Smooth muscle cell (in vitro differentiated cells): ENCODE data around the gene SELENOM. TPM values are rescaled to one million over a fixed set of nuclear protein-coding genes. Genes with fewer than 3 reads are reported as not detected.
"Not testable (repeated sequence)": the region's sequence is repeated elsewhere in the genome, so short reads cannot be mapped to it uniquely, and the experiment has no call there.

Source experiments
- DNase-seq: peaks from one replicate; lab custom pipeline; 2025; ENCODE audit not compliant: unreplicated experiment; lab: John Stamatoyannopoulos, UW
- H2AFZ ChIP-seq: fragments of 200-600 bp; sonication (generic); 2 replicates; pipeline ENCODE4 v1.6.0; 2016; ENCODE audit warnings: antibody characterized with exemption, low read depth, mild to moderate bottlenecking
- H3F3A ChIP-seq: fragments of 200-600 bp; sonication (generic); 2 replicates; pipeline ENCODE4 v1.6.0; 2017; ENCODE audit warnings: antibody characterized with exemption, low read depth
- H3K27ac ChIP-seq: fragments of 200-600 bp; sonication (generic); 2 replicates; pipeline ENCODE4 v1.5.1; 2016; ENCODE audit warnings: low read depth, mild to moderate bottlenecking
- H3K27me3 ChIP-seq: fragments of 200-600 bp; sonication (generic); 2 replicates; pipeline ENCODE4 v1.6.1; 2016; ENCODE audit warnings: low read depth, mild to moderate bottlenecking
- H3K36me3 ChIP-seq: fragments of 200-600 bp; sonication (generic); 2 replicates; pipeline ENCODE4 v1.5.1; 2016; ENCODE audit warnings: low read depth
- H3K4me1 ChIP-seq: fragments of 200-600 bp; sonication (generic); 2 replicates; pipeline ENCODE4 v1.5.1; 2016; ENCODE audit warnings: low read depth
- H3K4me2 ChIP-seq: fragments of 200-600 bp; sonication (generic); 2 replicates; pipeline ENCODE4 v1.6.0; 2016; ENCODE audit warnings: mild to moderate bottlenecking
- H3K4me3 ChIP-seq: fragments of 200-600 bp; sonication (generic); 2 replicates; pipeline ENCODE4 v1.5.1; 2016; ENCODE audit warnings: mild to moderate bottlenecking
- H3K79me2 ChIP-seq: fragments of 200-600 bp; sonication (generic); 2 replicates; pipeline ENCODE4 v1.6.0; 2016; ENCODE audit warnings: low read depth, mild to moderate bottlenecking
- H3K9ac ChIP-seq: fragments of 200-600 bp; sonication (generic); 2 replicates; pipeline ENCODE4 v1.6.0; 2016; ENCODE audit warnings: low read depth
- H3K9me3 ChIP-seq: fragments of 200-600 bp; sonication (generic); replicated peaks from 2 replicates; pipeline ENCODE4 v1.5.1; 2016; ENCODE audit warnings: low read depth
- H4K20me1 ChIP-seq: fragments of 200-600 bp; sonication (generic); 2 replicates; pipeline ENCODE4 v1.6.0; 2016; ENCODE audit warnings: low read depth
- CTCF ChIP-seq: fragments of 200-600 bp; sonication (generic); IDR thresholded peaks from 2 replicates; pipeline ENCODE4 v1.5.1; 2017; ENCODE audit warnings: borderline replicate concordance, mild to moderate bottlenecking, antibody characterized with exemption; ENCODE audit not compliant: insufficient read depth, poor library complexity, severe bottlenecking
- WGBS: methylation state at CpG from one replicate; pipeline ENCODE4 v1.1.7; 2016; ENCODE audit warnings: low lambda C conversion rate; 5-methylcytosine and 5-hydroxymethylcytosine counted together
- polyA plus RNA-seq: library from polyadenylated mRNA; unstranded; fragments of >200 nt; fragmentation: Nextera tagmentation; extraction: Ambion mirVana; gene quantifications from 2 replicates; pipeline ENCODE4 v1.2.1, GENCODE V29; 2016
- total RNA-seq: library from RNA; depleted of rRNA; stranded (reverse); fragments of >200 nt; gene quantifications from 2 replicates; pipeline ENCODE4 v1.2.3, GENCODE V29; 2014

SELENOM gene
- total and polyA plus RNA-seq, 2 experiments from 2014 or later: 450 to 600 TPM

- H3K4me1 ChIP-seq, DNase-seq, H3K9ac ChIP-seq, H3K79me2 ChIP-seq, H3K27ac ChIP-seq, H3K9me3 ChIP-seq, H2AFZ ChIP-seq, H4K20me1 ChIP-seq, H3K36me3 ChIP-seq, H3K27me3 ChIP-seq, H3K4me2 ChIP-seq, H3K4me3 ChIP-seq, H3F3A ChIP-seq: not testable (repeated sequence)
- WGBS: 69% methylated on average over 6 of the region's 6 CpGs
Measured at GRCh38 chr22:31069691-31070314, 37.6 kb downstream of the SELENOM start.

- Histone ChIP-seq H2AFZ (no peak overlapping the region), H3K36me3 (no peaks in the 10 kb centered on the region), H3K79me2 (no peaks in the 10 kb centered on the region), H3K4me2 (no peak overlapping the region), H3F3A (no peaks in the 10 kb centered on the region), H3K4me1 (no peaks in the 10 kb centered on the region), H4K20me1 (no peaks in the 10 kb centered on the region), H3K9ac (no peak overlapping the region), H3K27me3 (no peaks in the 10 kb centered on the region), H3K27ac (no peak overlapping the region), H3K4me3 (no peak overlapping the region), H3K9me3 (no peaks in the 10 kb centered on the region)
- WGBS: 88% methylated on average over 11 of the region's 11 CpGs
- TF ChIP-seq CTCF: no peak
- no peak for DNase-seq
Measured at GRCh38 chr22:31068970-31069369, 38.4 kb downstream of the SELENOM start.

GRCh38 chr22:31064369-31064768, 43.0 kb downstream of the SELENOM start:
- Histone ChIP-seq H3F3A (no peaks in the 10 kb centered on the region), H3K9me3 (no peaks in the 10 kb centered on the region), H3K4me3 (no peak overlapping the region), H3K27me3 (no peaks in the 10 kb centered on the region), H3K27ac (no peak overlapping the region), H4K20me1 (no peaks in the 10 kb centered on the region), H3K36me3 (no peaks in the 10 kb centered on the region), H3K4me1 (no peaks in the 10 kb centered on the region), H3K79me2 (no peaks in the 10 kb centered on the region), H2AFZ (no peak overlapping the region), H3K9ac (no peak overlapping the region), H3K4me2 (no peak overlapping the region)
- TF ChIP-seq CTCF: no peak
- WGBS: 95% methylated on average over 6 of the region's 6 CpGs
- DNase-seq: no peak

GRCh38 chr22:31062566-31063230, 44.7 kb downstream of the SELENOM start:
- Histone ChIP-seq H3K9ac (no peak overlapping the region), H3K4me3 (no peak overlapping the region), H3F3A (peaks cover 3% of the 10 kb centered on the region), H3K4me2 (no peak overlapping the region), H4K20me1 (no peaks in the 10 kb centered on the region), H3K36me3 (no peaks in the 10 kb centered on the region), H3K27me3 (no peaks in the 10 kb centered on the region), H3K9me3 (no peaks in the 10 kb centered on the region), H3K79me2 (no peaks in the 10 kb centered on the region), H3K27ac (peak overlapping the region; percentile 5), H2AFZ (no peak overlapping the region), H3K4me1 (no peaks in the 10 kb centered on the region)
- no peak for TF ChIP-seq CTCF
- WGBS: 58% methylated on average over 2 of the region's 2 CpGs
- no peak for DNase-seq

- H2AFZ ChIP-seq, H4K20me1 ChIP-seq, H3K4me3 ChIP-seq, H3K36me3 ChIP-seq, H3K9ac ChIP-seq, H3K27me3 ChIP-seq, H3K79me2 ChIP-seq, H3K9me3 ChIP-seq: not testable (repeated sequence)
- H3K4me2 ChIP-seq: peak overlapping the region; percentile 4
- peak overlapping the region; percentile 36 for H3K27ac ChIP-seq
- whole genome bisulfite sequencing: 5% methylated on average over 6 of the region's 6 CpGs
- H3F3A ChIP-seq: peaks cover 10% of the 10 kb centered on the region
- peaks cover 13% of the 10 kb centered on the region for H3K4me1 ChIP-seq
- peak; percentile 23 for DNase-seq
Measured at GRCh38 chr22:31059663-31060062, 47.7 kb downstream of the SELENOM start.
